Gastrocnemius medialis (tissue), 4 donors: ENCODE results near the gene EPX. TPM values are rescaled to one million over a fixed set of nuclear protein-coding genes. Genes with fewer than 3 reads are reported as not detected.
A peak's percentile ranks its signal among the peaks of the same experiment; 100 is the strongest.

Source experiments
- ATAC-seq, 2 donors: fragments of 150-250 bp; one replicate each; pipeline ENCODE4 v1.9.1; 2016
- DNase-seq, 2 donors: peaks; one replicate each; pipeline ENCODE4 v3.0.0-alpha.2; 2019
- H3K27ac ChIP-seq, 4 donors: fragments of 200-600 bp; sonication (generic); 1 replicate in 1 of 4; 2 replicates in 3 of 4; pipeline ENCODE4 v1.5.1; 2016 to 2018; ENCODE audit warnings: mild to moderate bottlenecking in 2 of 4, moderate library complexity in 1 of 4
- H3K27me3 ChIP-seq, 3 donors: fragments of 200-600 bp; sonication (generic) in 2 of 3; 1 replicate in 1 of 3; 2 replicates in 2 of 3; pipeline versions ENCODE4 v1.5.1 to v1.6.0; 2016 to 2019; ENCODE audit warnings: mild to moderate bottlenecking in 1 of 3, moderate library complexity in 1 of 3
- H3K36me3 ChIP-seq, 2 donors: fragments of 200-600 bp; sonication (generic) in 1 of 2; one replicate each; pipeline ENCODE4 v1.5.1; 2017 to 2018
- H3K4me1 ChIP-seq, 2 donors: fragments of 200-600 bp; sonication (generic) in 1 of 2; one replicate each; pipeline ENCODE4 v1.5.1; 2016 to 2017; ENCODE audit warnings: mild to moderate bottlenecking in 2 of 2
- H3K4me3 ChIP-seq, 4 donors: fragments of 200-600 bp; sonication (generic) in 3 of 4; 1 replicate in 1 of 4; 2 replicates in 3 of 4; pipeline ENCODE4 v1.5.1; 2016 to 2019; ENCODE audit warnings: mild to moderate bottlenecking in 2 of 4
- H3K9me3 ChIP-seq, 3 donors: fragments of 200-600 bp; sonication (generic) in 2 of 3; 1 replicate in 1 of 3; 2 replicates in 2 of 3; pipeline ENCODE4 v1.5.1; 2016 to 2019
- CTCF ChIP-seq, 5 experiments: fragments of 450-650 bp in 3 of 5; fragments of 200-600 bp in 2 of 5; sonication (generic) in 2 of 5; IDR thresholded peaks in 4 of 5; conservative IDR thresholded peaks in 1 of 5; 1 replicate in 4 of 5; 2 replicates in 1 of 5; pipeline ENCODE4 v1.5.1; 2016 to 2019; ENCODE audit warnings: antibody characterized with exemption in 5 of 5, mild to moderate bottlenecking in 3 of 5, moderate library complexity in 3 of 5
- POLR2A ChIP-seq, 2 donors: fragments of 450-650 bp; IDR thresholded peaks; one replicate each; pipeline ENCODE4 v1.6.1; 2017; ENCODE audit warnings: antibody characterized with exemption in 2 of 2, mild to moderate bottlenecking in 2 of 2, moderate library complexity in 2 of 2
- in situ Hi-C, 4 donors: fragments of 200-750 bp; cut with MboI; loops; one replicate each; pipeline versions ENCODE4 v1.15.0 to v1.8.0; 2017; ENCODE audit warnings: low sequenced_read_pairs in 4 of 4
- intact Hi-C: fragments of 100-400 bp; cut with DNase I; formaldehyde crosslinking; loops from one replicate; pipeline ENCODE4 v1.15.1; 2023; ENCODE audit warnings: low total_unique reads
- total RNA-seq, 4 donors: library from RNA; depleted of rRNA; stranded (reverse); fragments of >200 nt; gene quantifications; one replicate each; pipeline versions ENCODE4 v1.1.0 to v1.2.3, GENCODE V29; 2016

Gene EPX
- total RNA-seq, 4 donors from 2014 or later = not detected

- Histone ChIP-seq H3K4me1 (no peaks in the 10 kb centered on the region), H3K4me3 (no peak overlapping the region), H3K36me3 (no peaks in the 10 kb centered on the region), H3K27ac (no peak overlapping the region), H3K9me3 (no peaks in the 10 kb centered on the region), H3K27me3 (peaks cover 3 to 10% (median 4%) of the 10 kb centered on the region in 3 donors)
- ATAC-seq = no peak
- no peak for DNase-seq
- TF ChIP-seq CTCF (IDR thresholded peaks at IDR 0.05 in 4 of 5, conservative IDR thresholded peaks at IDR 0.05 in 1 of 5) (no peak), POLR2A (IDR thresholded peaks at IDR 0.05) (no peak)
- in situ Hi-C loops = no loop called here
- intact Hi-C loops = no loop called here
These were observed 3.1 kb downstream of the EPX start for GRCh38 chr17:58195518-58196123.

GRCh38 chr17:58196610-58197009, 4.1 kb downstream of the EPX start:
- H3K27me3 ChIP-seq = peaks cover 0 to 10% (median 0%) of the 10 kb centered on the region in 3 donors
- no peak for TF ChIP-seq POLR2A (IDR thresholded peaks at IDR 0.05)
- TF ChIP-seq CTCF (IDR thresholded peaks at IDR 0.05 in 4 of 5, conservative IDR thresholded peaks at IDR 0.05 in 1 of 5) = no peak
- ATAC-seq = no peak

GRCh38 chr17:58200024-58200633, 7.6 kb downstream of the EPX start:
- Histone ChIP-seq H3K36me3 (no peaks in the 10 kb centered on the region), H3K4me3 (no peak overlapping the region), H3K4me1 (no peaks in the 10 kb centered on the region), H3K9me3 (no peaks in the 10 kb centered on the region), H3K27me3 (peaks cover 0 to 10% (median 0%) of the 10 kb centered on the region in 3 donors), H3K27ac (no peak overlapping the region)
- ATAC-seq (no peak), DNase-seq (no peak)
- TF ChIP-seq CTCF (IDR thresholded peaks at IDR 0.05 in 4 of 5, conservative IDR thresholded peaks at IDR 0.05 in 1 of 5) = peak in 1 of 5 experiments; percentile 44
- no peak for TF ChIP-seq POLR2A (IDR thresholded peaks at IDR 0.05)
- in situ Hi-C loops = loop anchor here in 1 of 4 donors (10.0 kb wide), 1 partner anchor 65 kb away; no protein-coding TSS in a partner anchor
- intact Hi-C loops = no loop called here

More at GRCh38 chr17:58196610-58197009, 4.1 kb downstream of the EPX start:
- DNase-seq = no peak
- no peaks in the 10 kb centered on the region for H3K4me1 ChIP-seq
- H3K9me3 ChIP-seq = no peaks in the 10 kb centered on the region
- no peak overlapping the region for H3K4me3 ChIP-seq
- no peaks in the 10 kb centered on the region for H3K36me3 ChIP-seq
- intact Hi-C loops = no loop called here
- in situ Hi-C loops = no loop called here
- no peak overlapping the region for H3K27ac ChIP-seq

- no peak overlapping the region for H3K4me3 ChIP-seq
- ATAC-seq (no peak), DNase-seq (no peak)
- in situ Hi-C loops (loop anchor here in 1 of 4 donors (10.0 kb wide), 1 partner anchor 62 kb away; no protein-coding TSS in a partner anchor), intact Hi-C loops (no loop called here)
- peaks cover 0 to 6% (median 0%) of the 10 kb centered on the region in 3 donors for H3K27me3 ChIP-seq
- no peak overlapping the region for H3K27ac ChIP-seq
- H3K4me1 ChIP-seq = no peaks in the 10 kb centered on the region
- H3K9me3 ChIP-seq = no peaks in the 10 kb centered on the region
- no peak for TF ChIP-seq CTCF (IDR thresholded peaks at IDR 0.05 in 4 of 5, conservative IDR thresholded peaks at IDR 0.05 in 1 of 5)
- no peak for TF ChIP-seq POLR2A (IDR thresholded peaks at IDR 0.05)
- peaks cover 0 to 25% of the 10 kb centered on the region in 2 donors for H3K36me3 ChIP-seq
These were observed 10.3 kb downstream of the EPX start for GRCh38 chr17:58202859-58203258.
